ENCODE measurements around the gene RBM20.

- TF ChIP-seq BACH2 (CRISPR knock-in tag; IDR thresholded peaks at IDR 0.05; ENCODE audit: borderline replicate concordance) (no peak), ZNF8 (CRISPR knock-in tag; IDR thresholded peaks at IDR 0.05) (no peak), ARNTL (CRISPR knock-in tag; IDR thresholded peaks at IDR 0.05; ENCODE audit: borderline replicate concordance, low read depth) (no peak), PATZ1 (CRISPR knock-in tag; IDR thresholded peaks at IDR 0.05; ENCODE audit: borderline replicate concordance) (no peak), ZFP3 (CRISPR knock-in tag; IDR thresholded peaks at IDR 0.05) (no peak), GLIS3 (CRISPR knock-in tag; IDR thresholded peaks at IDR 0.05) (no peak), ESRRG (CRISPR knock-in tag; IDR thresholded peaks at IDR 0.05) (no peak), ZFP30 (CRISPR knock-in tag; IDR thresholded peaks at IDR 0.05) (no peak)
These were observed 208.8 kb downstream of the RBM20 start for GRCh38 chr10:110852947-110853346.

Measured in SK-N-SH treated with all-trans-retinoic acid at 6 μM for 48 hours (cell line).